HuH-7 (cell line): ENCODE data around the gene DENND1B.

Experiments
- DNase-seq: peaks from one replicate; pipeline ENCODE4 v3.0.0; 2011; ENCODE audit warnings: low spot score

Gene DENND1B

DNA sequence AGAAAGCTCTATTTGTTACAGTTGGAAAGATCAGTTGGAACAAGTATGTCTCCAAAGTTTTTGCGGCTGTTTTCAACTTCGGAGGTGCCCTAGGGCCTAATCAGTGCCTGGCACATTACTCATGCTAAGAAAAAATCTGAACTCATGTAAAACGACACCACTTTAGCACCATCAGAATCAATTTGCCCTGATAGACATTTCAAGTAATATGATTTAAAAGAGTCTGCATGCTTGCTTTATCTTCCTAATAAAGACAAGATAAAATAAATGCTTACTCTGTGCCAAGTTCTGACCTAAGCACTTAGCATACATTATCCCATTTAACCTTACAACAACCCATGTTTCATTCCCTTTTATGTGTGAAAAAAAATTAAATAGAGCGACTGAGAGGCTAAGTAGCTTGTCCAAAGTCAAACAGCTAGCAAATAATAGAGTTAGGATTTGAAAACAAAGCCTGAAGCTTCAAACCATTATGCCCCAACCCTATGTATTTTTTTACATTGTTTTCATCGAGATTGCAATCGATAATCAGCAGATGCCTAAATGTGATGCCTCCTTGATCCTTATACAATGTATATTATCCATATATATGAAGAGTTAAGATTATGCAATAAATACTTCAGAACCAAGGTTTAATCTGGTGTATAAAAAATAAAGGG lies 91.3 kb downstream of the DENND1B start:
- no peak for DNase-seq

GRCh38 chr1:197683280-197683679 lies 92.0 kb downstream of the DENND1B start:
- DNase-seq, result no peak

DNA sequence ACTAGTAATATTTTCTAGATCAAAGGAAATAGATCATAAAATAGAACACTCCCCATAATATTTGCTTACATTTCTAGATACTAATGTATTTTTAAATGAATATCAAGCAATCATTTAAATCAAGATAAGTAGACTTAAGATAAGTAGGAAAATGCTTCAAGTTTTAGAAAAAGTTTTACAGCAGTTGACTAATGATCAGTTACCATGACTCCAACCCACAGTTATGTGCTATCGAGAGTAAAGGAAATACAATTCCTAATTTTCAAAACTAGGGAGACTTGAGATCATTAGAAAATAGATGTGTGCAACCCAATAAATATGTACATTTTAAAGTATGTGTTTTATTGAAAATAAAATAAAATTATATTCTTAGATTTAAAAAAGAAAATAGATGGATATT lies 95.0 kb downstream of the DENND1B start:
- no peak for DNase-seq

DNA sequence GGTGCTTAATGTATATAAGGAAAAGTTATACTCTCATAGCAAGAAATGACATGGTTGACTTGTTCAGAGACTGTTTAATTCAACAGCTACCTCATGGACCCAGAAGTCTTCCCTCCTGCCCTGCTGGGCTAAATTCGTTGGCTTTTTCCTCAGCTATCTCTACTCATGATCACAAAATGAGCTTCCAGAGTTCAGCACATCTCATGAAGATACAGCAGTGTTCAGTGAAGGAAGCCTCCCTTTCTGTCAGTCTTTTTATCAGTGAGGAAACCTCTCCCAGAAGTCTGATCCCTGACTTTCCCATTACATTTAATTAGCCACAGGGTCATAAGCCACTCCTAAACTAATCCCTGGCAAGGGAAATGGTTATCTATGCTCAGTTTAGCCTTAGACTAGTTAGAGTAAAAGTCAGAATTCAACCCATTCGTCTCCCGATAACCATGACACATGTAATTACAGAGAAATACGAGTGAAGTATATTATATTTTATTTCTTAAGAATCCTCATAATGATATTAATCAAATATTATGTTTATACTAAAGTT lies 97.5 kb downstream of the DENND1B start:
- DNase-seq, result no peak

DNA sequence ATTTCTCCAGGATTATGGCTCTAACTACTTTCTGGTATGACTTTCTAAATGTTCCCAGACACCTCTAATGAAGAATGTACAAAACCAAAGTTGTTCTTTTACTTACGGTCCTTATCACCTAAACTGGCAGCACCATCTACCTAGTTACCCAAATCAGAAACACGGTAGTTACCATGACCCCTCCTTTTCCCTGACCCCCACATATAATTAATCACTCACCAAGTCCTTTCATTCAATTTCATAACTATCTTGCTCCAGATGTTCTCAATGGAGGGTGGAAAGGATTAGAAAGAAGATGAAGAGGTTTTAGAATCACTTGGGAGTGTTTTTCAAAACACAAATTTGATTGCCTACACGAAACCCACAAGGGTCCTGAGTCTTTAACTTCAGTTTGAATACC lies 98.0 kb downstream of the DENND1B start:
- DNase-seq, result no peak

GRCh38 chr1:197675583-197676208 lies 99.6 kb downstream of the DENND1B start:
- DNase-seq, result no peak

GRCh38 chr1:197674286-197674685 lies 101.0 kb downstream of the DENND1B start:
- no peak for DNase-seq

DNA sequence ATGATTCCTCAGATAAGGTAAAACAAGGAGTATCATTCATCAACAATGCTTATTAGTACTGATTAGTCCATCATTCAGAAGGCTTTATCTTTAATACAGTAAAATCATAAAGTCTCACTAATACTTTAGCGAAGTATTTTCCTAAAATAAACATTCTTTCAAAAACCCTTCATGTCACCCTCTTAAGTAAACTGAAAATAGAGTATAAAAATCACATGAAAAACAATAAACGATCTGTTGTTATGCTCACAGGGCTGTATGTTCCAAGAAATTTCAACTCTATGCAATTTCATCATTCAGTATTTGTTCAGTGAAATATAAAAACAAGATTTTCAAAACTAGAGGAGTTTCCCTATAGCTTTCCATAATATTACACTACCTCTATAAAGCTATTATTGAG lies 102.0 kb downstream of the DENND1B start:
- DNase-seq, result no peak

DNA sequence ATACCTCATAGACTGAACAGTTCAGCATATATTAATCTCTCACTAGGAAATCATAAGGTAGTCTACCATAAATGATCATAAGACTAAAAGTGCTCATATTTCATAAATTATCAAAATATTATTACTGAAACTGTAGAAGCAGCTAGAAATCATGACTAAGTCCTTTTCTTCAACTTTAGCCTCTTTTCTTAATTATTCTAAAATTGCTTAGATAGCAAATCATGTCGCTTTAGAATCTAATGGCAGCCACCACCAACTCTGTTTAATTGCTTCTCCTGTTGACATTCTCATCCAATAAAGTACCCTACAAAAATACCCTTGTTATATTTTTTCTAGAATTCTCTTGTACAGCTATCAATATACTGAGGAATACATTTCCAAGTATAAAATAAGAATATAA lies 102.9 kb downstream of the DENND1B start:
- DNase-seq, result no peak

- DNase-seq, result no peak
These were observed 103.4 kb downstream of the DENND1B start for GRCh38 chr1:197671920-197672319.

DNA sequence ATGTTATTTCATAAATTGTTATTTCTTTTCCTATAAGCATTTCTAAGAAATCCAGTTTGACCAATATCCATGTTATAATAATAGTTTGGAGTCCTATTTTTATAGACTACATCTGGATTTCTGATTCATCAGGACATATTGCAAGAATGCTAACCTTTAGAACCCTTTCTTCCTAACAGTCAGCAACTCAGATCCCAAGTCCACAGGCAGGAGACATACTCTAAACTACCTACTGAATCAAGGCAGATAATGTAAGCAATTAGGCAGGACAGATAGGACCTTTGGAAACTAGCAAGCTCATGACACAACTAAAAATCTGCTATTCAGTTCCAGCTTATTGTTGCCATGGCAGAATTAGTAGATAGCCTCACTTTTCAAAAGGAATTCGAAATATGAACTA lies 104.1 kb downstream of the DENND1B start:
- DNase-seq, result no peak

DNA sequence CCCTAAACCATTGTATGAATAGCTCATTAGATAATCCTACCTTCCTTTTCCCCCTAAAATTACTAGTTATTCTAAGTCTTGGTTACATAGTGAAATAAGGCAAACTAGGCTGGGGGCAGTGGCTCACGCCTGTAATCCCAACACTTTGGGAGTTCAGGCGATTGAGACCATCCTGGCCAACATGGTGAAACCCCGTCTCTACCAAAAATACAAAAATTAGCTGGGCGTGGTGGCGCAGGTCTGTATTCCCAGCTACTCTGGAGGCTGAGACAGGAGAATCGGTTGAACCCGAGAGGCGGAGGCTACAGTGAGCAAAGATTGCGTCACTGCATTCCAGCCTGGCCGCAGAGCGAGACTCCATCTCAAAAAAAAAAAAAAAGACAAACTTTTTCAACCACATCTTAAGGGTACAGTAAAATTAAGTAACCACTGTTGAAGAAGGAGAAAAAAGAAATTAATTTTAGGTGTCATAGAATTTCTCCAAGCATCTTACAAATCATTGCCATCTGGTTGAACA lies 108.5 kb downstream of the DENND1B start:
- DNase-seq, result no peak

GRCh38 chr1:197664391-197664790 lies 110.9 kb downstream of the DENND1B start:
- no peak for DNase-seq

DNA sequence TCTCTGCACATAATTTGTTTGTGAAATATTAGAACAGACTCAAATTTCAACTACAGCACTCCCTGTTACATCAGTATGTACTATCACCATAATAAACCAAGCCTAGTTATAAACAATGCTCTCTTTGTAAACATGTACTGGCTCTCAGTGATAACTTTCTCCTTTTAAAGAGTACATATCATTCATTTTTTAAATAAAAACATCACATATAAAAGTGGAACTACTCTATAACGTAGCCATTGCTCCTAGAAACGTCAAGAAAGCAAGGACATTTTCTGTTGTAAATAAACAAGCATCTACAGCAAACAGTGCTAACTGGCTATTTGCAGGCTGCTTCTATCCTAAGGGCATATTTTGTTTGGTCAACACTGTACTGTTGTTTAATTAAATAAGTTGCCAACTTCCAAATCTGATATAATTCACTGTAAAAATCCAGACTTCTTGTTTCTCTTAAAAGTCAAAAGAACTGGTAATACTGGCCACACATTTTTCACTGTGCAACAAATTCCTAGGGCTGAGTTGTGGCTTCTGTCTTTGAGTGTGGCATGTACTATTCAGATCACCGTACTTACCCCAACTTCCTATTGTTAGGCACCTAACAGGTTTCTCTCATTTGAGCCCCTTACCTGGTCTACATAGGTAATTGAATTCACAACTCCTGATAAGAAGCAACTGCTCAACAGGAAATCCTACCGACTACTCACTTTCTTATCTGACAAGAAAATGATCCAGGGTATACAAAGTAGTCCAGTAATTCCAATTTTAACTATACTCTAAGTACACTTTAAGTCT lies 111.9 kb downstream of the DENND1B start:
- DNase-seq, result no peak

GRCh38 chr1:197660389-197660788 lies 114.9 kb downstream of the DENND1B start:
- DNase-seq, result no peak

- DNase-seq, result no peak
These were observed 116.1 kb downstream of the DENND1B start for GRCh38 chr1:197659171-197659570.

DNA sequence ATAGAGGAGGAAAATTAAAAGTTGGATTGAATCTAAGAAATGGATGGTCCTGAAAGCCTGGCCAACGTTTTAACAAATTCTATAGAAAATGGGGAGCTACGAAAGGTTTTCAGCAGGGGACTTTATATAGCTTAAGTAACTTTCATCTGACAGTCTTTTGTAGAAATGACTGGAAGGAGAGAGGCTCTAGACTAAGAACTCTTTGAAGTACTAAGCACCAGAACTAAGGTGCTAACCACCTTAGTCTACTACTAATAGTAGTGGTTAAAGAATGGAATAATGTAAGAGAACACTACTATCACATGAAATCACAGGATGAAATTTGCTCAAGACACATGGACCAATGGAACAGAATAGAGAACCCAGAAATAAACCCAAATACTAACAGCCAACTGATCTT lies 126.1 kb downstream of the DENND1B start:
- DNase-seq, result no peak

GRCh38 chr1:197638316-197638715 lies 137.0 kb downstream of the DENND1B start:
- DNase-seq, result no peak

DNA sequence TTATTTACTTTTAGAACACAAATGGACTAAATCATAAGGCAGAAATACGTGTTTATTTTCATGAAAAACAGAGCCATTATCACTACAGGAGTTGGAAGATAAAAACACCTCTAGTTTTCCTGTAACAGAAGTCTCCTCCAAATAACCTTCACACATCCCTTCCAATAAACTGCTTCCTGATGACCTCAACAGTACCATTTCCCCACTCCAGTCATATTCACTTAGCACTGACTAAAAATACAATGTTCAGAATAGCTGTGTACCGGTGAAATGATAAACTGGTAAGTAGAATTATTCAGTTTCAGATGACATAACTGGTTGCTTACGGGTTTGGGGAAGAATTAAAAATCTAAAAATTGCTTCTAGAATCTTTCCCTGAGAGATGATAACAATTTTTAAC lies 137.9 kb downstream of the DENND1B start:
- DNase-seq, result no peak

DNA sequence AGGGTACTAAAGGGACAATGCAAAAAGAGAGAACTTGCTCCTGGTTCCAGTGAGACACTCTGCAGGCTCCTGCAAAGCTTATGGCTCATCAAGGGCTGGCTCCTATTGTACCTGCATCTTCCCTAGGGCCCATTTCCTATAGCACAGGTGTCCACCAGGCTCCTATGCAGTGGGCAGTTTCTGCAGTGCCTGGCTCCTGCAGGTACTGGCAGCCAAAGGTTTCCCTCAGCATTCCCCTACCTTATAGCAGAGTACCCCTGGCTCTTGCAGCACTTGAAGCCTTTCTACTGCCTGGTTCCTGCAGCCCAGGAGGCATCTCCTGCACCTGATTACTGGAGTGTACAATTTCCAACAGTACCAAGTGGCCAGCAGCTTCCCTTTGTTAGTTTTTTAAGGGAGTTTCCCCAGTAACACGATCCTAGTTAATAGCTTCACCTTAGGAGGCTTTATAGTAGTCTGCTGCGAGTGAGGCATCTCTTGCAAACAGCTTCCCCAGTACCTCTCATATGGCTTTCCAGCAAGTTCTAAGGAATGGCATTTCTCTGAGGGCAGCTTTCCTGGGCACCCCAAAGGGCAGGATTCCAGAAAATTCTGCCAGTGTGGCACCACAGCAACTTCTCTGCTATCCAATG lies 141.7 kb downstream of the DENND1B start:
- no peak for DNase-seq

GRCh38 chr1:197632651-197633050 lies 142.6 kb downstream of the DENND1B start:
- no peak for DNase-seq

DNA sequence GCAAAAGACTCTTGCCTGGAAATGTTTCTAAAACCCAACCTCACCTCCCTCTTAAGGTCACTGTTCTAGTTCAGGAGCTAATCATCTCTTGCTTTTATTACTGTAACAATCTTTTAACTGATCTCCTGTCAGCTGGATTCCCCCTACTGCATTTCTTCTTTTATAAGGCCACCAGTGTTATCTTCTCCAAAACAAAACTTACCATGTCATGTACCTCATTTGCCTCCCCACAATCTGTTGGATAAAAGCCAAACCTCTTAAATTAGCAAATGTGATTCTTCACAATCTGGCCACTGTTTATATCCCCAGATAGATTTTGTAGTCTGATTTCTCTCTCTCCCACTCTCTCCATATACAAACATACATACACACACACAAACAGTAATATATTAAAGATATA lies 143.3 kb downstream of the DENND1B start:
- DNase-seq, result no peak
